MM.1S (cell line): ENCODE data around the gene HPX.

Experiments used
- EZH2 ChIP-seq: fragments of 300-600 bp; sonication (generic); optimal IDR thresholded peaks from 2 replicates; pipeline ENCODE3; 2017; ENCODE audit warnings: low read depth, mild to moderate bottlenecking, antibody characterized with exemption, low read length, mixed read lengths
- EZH2phosphoT487 ChIP-seq: fragments of 300-600 bp; sonication (generic); IDR thresholded peaks from 2 replicates; pipeline ENCODE4 v1.6.1; 2018; ENCODE audit warnings: antibody characterized with exemption, low read length
- TF ChIP-seq, protein P1 (sequence below): fragments of 300-600 bp; sonication (generic); IDR thresholded peaks from 2 replicates; pipeline ENCODE4 v1.5.1; 2016; ENCODE audit warnings: antibody characterized with exemption, low read length, mixed read lengths

DNA sequence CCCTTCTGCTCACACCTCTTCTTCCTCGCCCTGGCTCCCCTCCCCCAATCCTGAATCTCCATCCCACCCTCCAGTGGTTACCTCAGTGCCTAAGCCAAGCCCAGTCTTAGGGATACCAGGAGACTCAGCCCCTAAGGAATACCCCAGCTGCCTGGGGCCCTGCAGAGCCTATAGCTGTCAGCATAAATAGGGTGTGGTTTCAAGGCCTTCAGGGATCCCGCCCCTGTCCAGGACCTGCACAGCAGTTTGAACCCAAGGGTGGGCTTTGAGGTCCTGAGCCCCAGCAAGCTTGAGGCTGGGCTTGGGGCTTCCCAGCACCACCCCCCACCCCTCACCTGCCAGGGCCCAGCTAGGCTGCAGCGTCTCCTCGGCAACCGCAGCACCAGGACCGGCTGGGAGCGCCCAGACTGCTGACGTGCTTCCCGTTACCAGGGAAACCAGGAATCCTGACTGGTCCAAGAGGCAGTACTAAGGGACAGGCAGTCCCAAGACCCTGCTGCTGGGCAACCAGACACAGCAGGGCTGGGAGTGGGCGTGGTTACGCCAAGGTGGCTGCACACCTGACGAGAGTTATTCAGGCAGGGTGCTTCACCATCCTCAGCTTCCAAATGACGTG, 35.6 kb downstream of the HPX start:
- TF ChIP-seq, protein P1, sequence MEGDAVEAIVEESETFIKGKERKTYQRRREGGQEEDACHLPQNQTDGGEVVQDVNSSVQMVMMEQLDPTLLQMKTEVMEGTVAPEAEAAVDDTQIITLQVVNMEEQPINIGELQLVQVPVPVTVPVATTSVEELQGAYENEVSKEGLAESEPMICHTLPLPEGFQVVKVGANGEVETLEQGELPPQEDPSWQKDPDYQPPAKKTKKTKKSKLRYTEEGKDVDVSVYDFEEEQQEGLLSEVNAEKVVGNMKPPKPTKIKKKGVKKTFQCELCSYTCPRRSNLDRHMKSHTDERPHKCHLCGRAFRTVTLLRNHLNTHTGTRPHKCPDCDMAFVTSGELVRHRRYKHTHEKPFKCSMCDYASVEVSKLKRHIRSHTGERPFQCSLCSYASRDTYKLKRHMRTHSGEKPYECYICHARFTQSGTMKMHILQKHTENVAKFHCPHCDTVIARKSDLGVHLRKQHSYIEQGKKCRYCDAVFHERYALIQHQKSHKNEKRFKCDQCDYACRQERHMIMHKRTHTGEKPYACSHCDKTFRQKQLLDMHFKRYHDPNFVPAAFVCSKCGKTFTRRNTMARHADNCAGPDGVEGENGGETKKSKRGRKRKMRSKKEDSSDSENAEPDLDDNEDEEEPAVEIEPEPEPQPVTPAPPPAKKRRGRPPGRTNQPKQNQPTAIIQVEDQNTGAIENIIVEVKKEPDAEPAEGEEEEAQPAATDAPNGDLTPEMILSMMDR, result no peak
- TF ChIP-seq EZH2, result no peak
- TF ChIP-seq EZH2phosphoT487, result no peak
